Mucosa of descending colon (tissue), 3 donors: ENCODE measurements around the gene CFAP61. TPM values are rescaled to one million over a fixed set of nuclear protein-coding genes. Genes with fewer than 3 reads are reported as not detected.

Experiments
- ATAC-seq: fragments of 200-7000 bp; cut with Tn5 transposase; one replicate; pipeline ENCODE4 v1.9.1; 2020; ENCODE audit warnings: mild to moderate bottlenecking, moderate library complexity
- DNase-seq, 3 donors: peaks; one replicate each; pipeline ENCODE4 v3.0.0-alpha.2; 2020
- H3K36me3 ChIP-seq: fragments of 200-600 bp; one replicate; pipeline ENCODE4 v1.8.0; 2021; ENCODE audit warnings: low read depth, mild to moderate bottlenecking
- H3K4me1 ChIP-seq: fragments of 200-600 bp; one replicate; pipeline ENCODE4 v1.8.0; 2021; ENCODE audit warnings: low read depth, mild to moderate bottlenecking
- H3K4me3 ChIP-seq: fragments of 200-600 bp; one replicate; pipeline ENCODE4 v1.8.0; 2021; ENCODE audit warnings: mild to moderate bottlenecking
- H3K9me3 ChIP-seq: fragments of 200-600 bp; one replicate; pipeline ENCODE4 v1.8.0; 2021; ENCODE audit warnings: mild to moderate bottlenecking
- intact Hi-C, 2 donors: fragments of 100-400 bp; cut with DNase I in 1 of 2; cut with micrococcal nuclease in 1 of 2; formaldehyde crosslinking; loops; one replicate each; pipeline versions ENCODE4 v1.11.0 to v1.11.1; 2022; cut with DNase I, micrococcal nuclease
- total RNA-seq, 3 donors: library from RNA; stranded (reverse); fragmentation: NEBNext Ultra II Directional in 2 of 3; extraction: Animal tissue kit (Norgen Biotek cat#: 25700) in 2 of 3; gene quantifications; one replicate each; pipeline versions ENCODE4 v1.2.1 to v1.2.4, GENCODE V29; 2021 to 2023
- TF ChIP-seq, protein P1 (sequence below): fragments of 200-600 bp; IDR thresholded peaks from one replicate; pipeline ENCODE4 v1.8.0; 2022; ENCODE audit warnings: antibody characterized with exemption, mild to moderate bottlenecking
- donor health status: DM: no; HTN: no; CAD: no; lungs with moderate emphysema.
- donor health status: DM: no; HTN: no; CAD: no.
- donor health status: DM: no; HTN: yes; CAD: no.

Gene CFAP61
- total RNA-seq, 3 donors from 2014 or later = 0.35 to 0.79 TPM; not detected in 1

DNA sequence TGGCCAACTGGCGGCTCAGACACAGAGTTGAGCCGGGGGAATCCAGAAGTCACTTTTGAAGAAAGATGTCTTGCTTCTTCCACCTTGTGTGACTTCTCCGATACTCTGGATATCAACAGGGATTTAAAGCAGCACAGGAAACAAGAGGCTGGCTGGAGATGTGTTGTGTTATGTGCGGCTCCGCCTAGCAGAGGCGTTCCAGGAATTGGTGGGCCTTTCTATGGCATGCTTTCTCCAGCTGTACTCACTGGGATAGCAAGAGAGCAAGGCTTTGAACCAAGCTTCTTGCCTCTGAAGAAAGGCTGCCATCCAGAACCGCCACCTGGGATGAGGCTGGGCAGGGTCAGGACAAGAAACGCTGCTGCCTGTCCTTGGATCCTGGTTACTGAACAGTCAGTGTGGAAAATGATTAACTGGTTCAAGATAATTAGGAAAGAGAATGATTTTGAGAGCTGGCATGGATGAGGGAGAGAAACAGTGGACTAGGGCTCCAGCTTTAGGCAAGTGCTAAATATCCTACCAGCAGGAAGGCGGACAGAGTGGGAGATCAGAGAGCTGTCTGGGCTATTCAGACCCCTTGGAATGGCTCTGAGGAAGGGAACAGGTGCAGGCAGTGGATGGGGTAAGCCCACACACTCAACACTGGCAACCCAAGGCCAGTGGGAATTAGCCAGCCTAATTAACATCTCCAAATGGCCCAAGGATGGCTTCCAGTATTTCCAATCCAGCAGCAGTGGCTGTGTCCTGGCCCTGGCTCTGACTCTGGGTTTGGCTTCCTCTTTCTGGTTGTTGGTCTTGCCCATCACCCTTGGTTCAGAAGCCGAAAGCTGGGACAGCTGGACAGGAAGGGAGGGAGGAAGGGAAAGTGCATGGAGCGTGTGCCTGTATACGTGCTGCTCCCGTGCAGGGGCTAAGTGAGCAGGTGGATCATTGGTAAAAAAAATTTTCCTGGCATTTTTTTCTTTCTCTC is 347.5 kb downstream of the CFAP61 start:
- intact Hi-C loops = no loop called here
- peaks cover 2% of the 10 kb centered on the region for H3K4me1 ChIP-seq
- ATAC-seq (peak; percentile 21), DNase-seq (no peak)
- H3K9me3 ChIP-seq = no peaks in the 10 kb centered on the region
- no peaks in the 10 kb centered on the region for H3K36me3 ChIP-seq
- no peak overlapping the region for H3K4me3 ChIP-seq
- TF ChIP-seq, protein P1, sequence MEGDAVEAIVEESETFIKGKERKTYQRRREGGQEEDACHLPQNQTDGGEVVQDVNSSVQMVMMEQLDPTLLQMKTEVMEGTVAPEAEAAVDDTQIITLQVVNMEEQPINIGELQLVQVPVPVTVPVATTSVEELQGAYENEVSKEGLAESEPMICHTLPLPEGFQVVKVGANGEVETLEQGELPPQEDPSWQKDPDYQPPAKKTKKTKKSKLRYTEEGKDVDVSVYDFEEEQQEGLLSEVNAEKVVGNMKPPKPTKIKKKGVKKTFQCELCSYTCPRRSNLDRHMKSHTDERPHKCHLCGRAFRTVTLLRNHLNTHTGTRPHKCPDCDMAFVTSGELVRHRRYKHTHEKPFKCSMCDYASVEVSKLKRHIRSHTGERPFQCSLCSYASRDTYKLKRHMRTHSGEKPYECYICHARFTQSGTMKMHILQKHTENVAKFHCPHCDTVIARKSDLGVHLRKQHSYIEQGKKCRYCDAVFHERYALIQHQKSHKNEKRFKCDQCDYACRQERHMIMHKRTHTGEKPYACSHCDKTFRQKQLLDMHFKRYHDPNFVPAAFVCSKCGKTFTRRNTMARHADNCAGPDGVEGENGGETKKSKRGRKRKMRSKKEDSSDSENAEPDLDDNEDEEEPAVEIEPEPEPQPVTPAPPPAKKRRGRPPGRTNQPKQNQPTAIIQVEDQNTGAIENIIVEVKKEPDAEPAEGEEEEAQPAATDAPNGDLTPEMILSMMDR = no peak

DNA sequence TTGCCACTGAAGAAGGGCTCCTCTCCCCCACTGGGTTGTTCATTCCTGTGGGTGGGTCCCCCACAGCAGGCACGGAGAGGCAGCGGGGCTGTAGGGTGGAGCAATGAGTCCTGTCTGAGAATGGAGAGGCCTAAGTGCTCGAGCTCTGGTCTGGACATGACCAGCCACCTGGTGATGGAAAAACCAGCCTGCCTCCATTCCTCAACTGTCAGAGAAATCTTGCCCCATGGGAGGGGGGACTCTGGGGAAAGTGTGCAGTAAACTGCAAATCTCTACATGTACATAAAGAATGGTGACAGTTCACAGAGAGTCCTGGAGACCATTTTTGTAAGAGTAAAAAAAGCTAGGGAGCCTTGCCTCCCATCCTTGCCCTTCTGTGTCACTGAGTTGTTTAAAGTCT is 349.7 kb downstream of the CFAP61 start:
- intact Hi-C loops = no loop called here
- TF ChIP-seq, protein P1 = no peak
- Histone ChIP-seq H3K9me3 (no peaks in the 10 kb centered on the region), H3K4me1 (peaks cover 2% of the 10 kb centered on the region), H3K4me3 (no peak overlapping the region), H3K36me3 (no peaks in the 10 kb centered on the region)
- DNase-seq (no peak), ATAC-seq (no peak)

DNA sequence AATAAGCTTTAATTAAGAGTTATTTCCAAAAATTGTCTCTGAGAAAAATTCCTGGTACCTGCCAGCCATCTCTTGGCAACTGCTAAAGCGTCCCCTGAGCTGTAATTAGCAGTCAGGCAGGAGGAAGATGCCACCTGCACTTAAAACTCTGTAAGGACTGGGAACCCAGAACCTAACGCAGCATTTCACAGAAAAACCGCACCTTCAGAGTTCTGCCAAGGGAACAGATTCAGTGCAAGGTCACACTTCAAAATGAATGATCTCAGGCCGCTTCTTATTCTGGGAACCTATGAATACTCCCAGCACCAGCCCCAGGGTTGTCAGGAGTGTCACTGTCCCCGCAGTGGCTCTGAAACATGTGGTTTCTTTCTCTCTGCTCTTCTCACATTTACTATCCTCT is 352.3 kb downstream of the CFAP61 start:
- Histone ChIP-seq H3K4me1 (peaks cover 2% of the 10 kb centered on the region), H3K36me3 (no peaks in the 10 kb centered on the region), H3K4me3 (no peak overlapping the region), H3K9me3 (no peaks in the 10 kb centered on the region)
- intact Hi-C loops = no loop called here
- ATAC-seq = no peak
- TF ChIP-seq, protein P1 = no peak
- DNase-seq = no peak

GRCh38 chr20:20405623-20406022 is 353.3 kb downstream of the CFAP61 start:
- intact Hi-C loops = no loop called here
- TF ChIP-seq, protein P1 = no peak
- DNase-seq (no peak), ATAC-seq (no peak)
- Histone ChIP-seq H3K4me3 (no peak overlapping the region), H3K36me3 (no peaks in the 10 kb centered on the region), H3K9me3 (no peaks in the 10 kb centered on the region), H3K4me1 (no peaks in the 10 kb centered on the region)

- Histone ChIP-seq H3K4me1 (no peaks in the 10 kb centered on the region), H3K9me3 (no peaks in the 10 kb centered on the region), H3K36me3 (no peaks in the 10 kb centered on the region), H3K4me3 (no peak overlapping the region)
- ATAC-seq (no peak), DNase-seq (no peak)
- intact Hi-C loops = no loop called here
- TF ChIP-seq, protein P1 = no peak
Observed at GRCh38 chr20:20406306-20406705, 354.0 kb downstream of the CFAP61 start.
